ENCODE data around the gene R3HDM4.

The R3HDM4 gene

DNA sequence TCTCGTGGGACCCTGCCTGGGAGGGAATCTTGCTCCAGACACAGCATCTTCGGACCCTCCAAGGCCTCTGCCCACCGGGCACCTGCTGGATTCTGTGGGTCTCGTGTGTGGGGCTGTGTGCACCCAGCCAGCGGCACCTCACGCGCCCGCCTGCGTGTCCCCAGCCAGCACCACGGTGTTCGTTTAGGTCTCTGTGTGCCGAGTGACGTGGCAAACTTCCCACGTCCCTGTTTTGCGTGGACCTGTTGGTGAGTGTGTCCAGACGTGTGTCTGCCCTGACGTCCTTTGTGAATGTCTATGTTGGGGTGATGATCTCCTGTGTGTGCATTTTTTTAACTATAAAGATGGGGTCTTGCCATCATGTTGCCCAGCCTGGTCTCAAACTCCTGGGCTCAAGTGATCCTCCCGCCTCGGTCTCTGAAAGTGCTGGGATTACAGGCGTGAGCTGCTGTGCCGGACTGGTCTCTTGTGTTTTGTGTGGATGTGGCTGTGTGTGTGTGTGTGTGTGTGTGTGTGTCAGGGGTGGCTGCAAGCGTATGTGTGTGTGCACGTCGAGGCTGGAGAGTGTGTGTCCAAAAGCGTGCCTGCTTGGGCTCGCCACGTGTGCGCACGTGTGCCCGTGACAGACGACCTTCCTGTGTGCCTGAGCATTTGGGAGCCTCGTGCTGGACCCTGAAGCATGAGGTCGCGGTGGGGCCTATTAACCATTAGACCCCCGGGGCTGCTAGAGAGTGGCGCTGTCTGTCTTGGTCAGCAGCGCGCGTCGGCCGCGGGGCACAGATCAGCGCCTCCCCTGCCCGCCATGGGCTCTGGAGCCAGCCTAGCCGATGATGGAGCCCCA, 28.5 kb upstream of the R3HDM4 start:
- CTCF ChIA-PET = interaction anchor here (1.0 to 7.8 kb wide), 4 partner anchors 8 to 41 kb away, joined by 3 to 35 read pairs (median 6); no protein-coding TSS in a partner anchor
- peak overlapping the region in 4 of 7 experiments; percentile 38 to 67 (median 58) for H3K4me3 ChIP-seq (ENCODE audit: control insufficient read depth in 1 of 7, extremely low read depth in 1 of 7, insufficient read depth in 4 of 7, low read depth in 2 of 7, low read length in 6 of 7)
- H3K36me3 ChIP-seq (ENCODE audit: control insufficient read depth in 4 of 4, insufficient read depth in 4 of 4, low read length in 3 of 4) = peaks cover 0 to 51% (median 8%) of the 10 kb centered on the region in 4 experiments
- H3K27me3 ChIP-seq (replicated peaks in 2 of 5; ENCODE audit: control insufficient read depth in 4 of 5, insufficient read depth in 5 of 5, low read length in 4 of 5) = no peaks in the 10 kb centered on the region
- POLR2A ChIA-PET = interaction anchor here (1.5 kb wide), 1 partner anchor 17 kb away, joined by 5 read pairs; no protein-coding TSS in a partner anchor
- peak overlapping the region; percentile 37 to 58 for H3K27ac ChIP-seq (ENCODE audit: insufficient read depth in 1 of 2, low read depth in 1 of 2, low read length in 2 of 2, poor library complexity in 1 of 2, severe bottlenecking in 2 of 2)
- WGBS (ENCODE audit: insufficient coverage) = 74% methylated on average over 34 of the region's 45 CpGs
- H3K4me1 ChIP-seq (ENCODE audit: control extremely low read depth in 1 of 4, control insufficient read depth in 4 of 4, insufficient read depth in 4 of 4, low read length in 3 of 4) = peaks cover 0 to 47% (median 45%) of the 10 kb centered on the region in 4 experiments
- no peaks in the 10 kb centered on the region for H3K9me3 ChIP-seq (ENCODE audit: control extremely low read depth in 1 of 5, control insufficient read depth in 4 of 5, insufficient read depth in 2 of 5, low read depth in 1 of 5, low read length in 4 of 5)
- DNase-seq = peak in 1 of 3 donors; percentile 45

DNA sequence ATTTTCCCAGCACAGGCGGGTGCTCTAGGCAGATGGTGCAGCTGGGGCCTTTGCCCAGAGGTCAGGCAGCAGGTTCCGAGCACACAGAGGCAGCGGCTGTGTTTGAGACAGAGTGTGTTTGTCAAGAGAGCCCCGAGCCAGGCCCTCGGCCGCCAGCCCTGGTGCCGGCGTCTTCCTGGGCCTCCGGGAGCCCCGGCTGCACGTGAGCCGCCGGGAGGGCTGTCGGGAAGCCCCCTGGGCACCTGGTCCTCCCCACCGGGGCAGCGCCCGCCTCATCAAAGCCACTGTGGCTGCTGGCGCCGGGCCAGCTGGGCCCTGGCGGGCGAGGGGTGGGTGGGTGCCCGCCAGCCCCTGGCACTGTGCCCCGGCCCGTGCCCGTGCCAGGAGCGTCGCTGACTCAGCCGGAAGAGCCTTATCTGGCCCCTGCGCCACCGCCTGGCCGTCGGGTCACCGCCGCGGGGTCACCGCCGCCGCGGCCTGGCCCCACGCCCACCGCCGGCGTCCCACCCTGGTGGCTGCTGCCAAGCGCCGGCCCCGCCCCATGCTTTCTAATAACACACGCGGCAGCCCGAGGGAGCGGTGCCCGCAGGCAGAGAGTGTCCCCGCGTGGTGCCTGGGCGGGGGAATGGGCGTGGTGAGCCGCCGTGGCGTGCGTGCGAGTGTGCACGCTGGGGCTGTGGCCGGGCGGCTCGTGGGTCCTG, 27.7 kb upstream of the R3HDM4 start:
- peak overlapping the region in 4 of 7 experiments; percentile 38 to 67 (median 58) for H3K4me3 ChIP-seq (ENCODE audit: control insufficient read depth in 1 of 7, extremely low read depth in 1 of 7, insufficient read depth in 4 of 7, low read depth in 2 of 7, low read length in 6 of 7)
- peaks cover 0 to 56% (median 8%) of the 10 kb centered on the region in 4 experiments for H3K36me3 ChIP-seq (ENCODE audit: control insufficient read depth in 4 of 4, insufficient read depth in 4 of 4, low read length in 3 of 4)
- peaks cover 0 to 49% (median 45%) of the 10 kb centered on the region in 4 experiments for H3K4me1 ChIP-seq (ENCODE audit: control extremely low read depth in 1 of 4, control insufficient read depth in 4 of 4, insufficient read depth in 4 of 4, low read length in 3 of 4)
- H3K27ac ChIP-seq (ENCODE audit: insufficient read depth in 1 of 2, low read depth in 1 of 2, low read length in 2 of 2, poor library complexity in 1 of 2, severe bottlenecking in 2 of 2) = peak overlapping the region; percentile 46 to 76
- POLR2A ChIA-PET = interaction anchor here (1.5 kb wide), 1 partner anchor 16 kb away, joined by 5 read pairs; no protein-coding TSS in a partner anchor
- H3K27me3 ChIP-seq (replicated peaks in 2 of 5; ENCODE audit: control insufficient read depth in 4 of 5, insufficient read depth in 5 of 5, low read length in 4 of 5) = no peaks in the 10 kb centered on the region
- DNase-seq = peak; percentile 90 to 96 (median 94)
- CTCF ChIA-PET = interaction anchor here (1.0 to 7.8 kb wide), 4 partner anchors 17 to 43 kb away, joined by 3 to 35 read pairs (median 4); partner anchors contain the start of gene WDR18
- 4% methylated on average over 59 of the region's 64 CpGs for WGBS (ENCODE audit: insufficient coverage)
- no peaks in the 10 kb centered on the region for H3K9me3 ChIP-seq (ENCODE audit: control extremely low read depth in 1 of 5, control insufficient read depth in 4 of 5, insufficient read depth in 2 of 5, low read depth in 1 of 5, low read length in 4 of 5)

DNA sequence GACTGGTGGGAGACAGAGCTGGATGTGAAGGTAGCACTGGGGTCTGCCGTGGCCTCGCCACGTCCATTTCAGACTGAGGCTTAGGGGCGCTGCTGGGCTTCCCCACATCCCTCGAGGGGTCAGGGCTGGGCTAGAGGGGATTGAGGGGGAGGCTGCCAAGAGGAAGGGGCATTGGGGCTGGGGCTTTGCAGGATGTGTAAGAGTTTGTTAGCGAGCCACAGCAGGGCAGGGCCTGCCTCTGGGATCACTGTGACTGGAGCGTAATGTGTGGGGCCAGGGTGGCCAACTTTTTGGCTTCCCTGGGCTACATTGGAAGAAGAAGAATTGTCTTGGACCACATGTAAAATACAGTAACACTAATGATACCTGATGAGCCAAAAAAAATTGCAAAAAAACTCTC, 26.9 kb upstream of the R3HDM4 start:
- Histone ChIP-seq H3K4me3 (ENCODE audit: control insufficient read depth in 1 of 7, extremely low read depth in 1 of 7, insufficient read depth in 4 of 7, low read depth in 2 of 7, low read length in 6 of 7) (no peak overlapping the region), H3K4me1 (ENCODE audit: control extremely low read depth in 1 of 4, control insufficient read depth in 4 of 4, insufficient read depth in 4 of 4, low read length in 3 of 4) (peaks cover 0 to 49% (median 45%) of the 10 kb centered on the region in 4 experiments), H3K9me3 (ENCODE audit: control extremely low read depth in 1 of 5, control insufficient read depth in 4 of 5, insufficient read depth in 2 of 5, low read depth in 1 of 5, low read length in 4 of 5) (no peaks in the 10 kb centered on the region), H3K36me3 (ENCODE audit: control insufficient read depth in 4 of 4, insufficient read depth in 4 of 4, low read length in 3 of 4) (peaks cover 0 to 56% (median 8%) of the 10 kb centered on the region in 4 experiments), H3K27ac (ENCODE audit: insufficient read depth in 1 of 2, low read depth in 1 of 2, low read length in 2 of 2, poor library complexity in 1 of 2, severe bottlenecking in 2 of 2) (peak overlapping the region in 1 of 2 experiments; percentile 76), H3K27me3 (replicated peaks in 2 of 5; ENCODE audit: control insufficient read depth in 4 of 5, insufficient read depth in 5 of 5, low read length in 4 of 5) (no peaks in the 10 kb centered on the region)
- ChIA-PET CTCF (interaction anchor here (1.1 to 7.8 kb wide), 4 partner anchors 11 to 44 kb away, joined by 3 to 35 read pairs (median 4); partner anchors contain the start of gene WDR18), POLR2A (no interaction called here)
- no peak for DNase-seq
- WGBS (ENCODE audit: insufficient coverage) = 100% methylated on average over 7 of the region's 7 CpGs

DNA sequence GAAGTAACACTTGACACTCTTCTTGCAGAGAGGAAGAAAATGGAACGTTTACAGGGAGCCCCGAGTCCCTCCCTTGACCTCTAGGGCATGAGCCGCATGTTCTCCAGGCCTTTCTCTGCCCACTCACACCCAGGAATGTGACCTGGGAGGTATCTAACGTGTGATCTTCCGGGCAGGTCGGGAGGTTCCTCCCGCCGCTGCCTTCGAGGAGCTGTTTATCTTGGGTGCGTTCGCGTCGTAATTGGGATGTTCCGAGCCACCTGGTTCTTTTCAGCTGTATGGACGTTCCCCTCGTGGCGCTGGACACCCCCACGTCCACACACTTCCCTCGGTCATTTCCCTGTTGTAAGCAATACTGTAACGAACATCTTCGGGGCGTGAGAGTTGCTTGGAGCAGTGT, 26.4 kb upstream of the R3HDM4 start:
- ChIA-PET CTCF (interaction anchor here (1.1 to 7.8 kb wide), 3 partner anchors 9 to 16 kb away, joined by 3 to 35 read pairs (median 4); no protein-coding TSS in a partner anchor), POLR2A (interaction anchor here (0.7 kb wide), 1 partner anchor 17 kb away, joined by 3 read pairs; no protein-coding TSS in a partner anchor)
- 96% methylated on average over 20 of the region's 22 CpGs for WGBS (ENCODE audit: insufficient coverage)
- Histone ChIP-seq H3K27ac (ENCODE audit: insufficient read depth in 1 of 2, low read depth in 1 of 2, low read length in 2 of 2, poor library complexity in 1 of 2, severe bottlenecking in 2 of 2) (no peak overlapping the region), H3K9me3 (ENCODE audit: control extremely low read depth in 1 of 5, control insufficient read depth in 4 of 5, insufficient read depth in 2 of 5, low read depth in 1 of 5, low read length in 4 of 5) (no peaks in the 10 kb centered on the region), H3K27me3 (replicated peaks in 2 of 5; ENCODE audit: control insufficient read depth in 4 of 5, insufficient read depth in 5 of 5, low read length in 4 of 5) (no peaks in the 10 kb centered on the region), H3K36me3 (ENCODE audit: control insufficient read depth in 4 of 4, insufficient read depth in 4 of 4, low read length in 3 of 4) (peaks cover 0 to 56% (median 8%) of the 10 kb centered on the region in 4 experiments), H3K4me1 (ENCODE audit: control extremely low read depth in 1 of 4, control insufficient read depth in 4 of 4, insufficient read depth in 4 of 4, low read length in 3 of 4) (peaks cover 0 to 51% (median 46%) of the 10 kb centered on the region in 4 experiments), H3K4me3 (ENCODE audit: control insufficient read depth in 1 of 7, extremely low read depth in 1 of 7, insufficient read depth in 4 of 7, low read depth in 2 of 7, low read length in 6 of 7) (no peak overlapping the region)
- DNase-seq = no peak

DNA sequence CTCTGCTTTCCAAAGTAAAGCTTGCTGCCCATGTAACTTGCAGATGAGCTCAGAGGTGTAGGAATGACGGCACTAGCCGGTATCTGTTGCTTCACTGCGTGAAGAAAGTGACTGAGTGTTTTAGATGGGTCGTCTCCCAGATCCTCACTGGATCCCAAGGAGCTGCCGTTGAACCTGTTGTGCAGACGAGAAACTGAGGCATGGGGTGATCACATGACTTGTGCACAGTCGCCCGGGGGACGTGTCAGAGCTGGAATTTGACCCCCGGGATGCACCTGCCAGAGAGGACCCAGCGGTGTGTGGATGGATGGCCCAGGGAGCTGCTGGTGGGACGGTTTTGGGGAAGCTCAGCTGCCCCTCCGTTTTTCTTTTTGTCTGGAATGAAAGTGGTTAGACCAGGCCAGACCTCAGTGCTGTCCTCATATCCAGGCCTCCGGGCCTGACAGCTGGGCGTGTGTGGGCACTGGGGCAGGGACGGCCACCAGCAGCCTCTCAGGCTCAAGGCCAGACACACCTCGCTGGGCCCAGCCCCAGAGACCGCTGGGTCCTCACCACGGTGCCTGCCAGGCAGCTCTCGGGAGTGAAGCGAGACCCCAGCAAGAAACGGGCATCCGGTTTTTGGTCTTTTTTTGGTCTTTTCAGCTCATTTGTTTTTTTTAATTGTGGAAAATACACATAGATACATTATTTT, 25.4 kb upstream of the R3HDM4 start:
- WGBS (ENCODE audit: insufficient coverage) = 94% methylated on average over 21 of the region's 23 CpGs
- peaks cover 0 to 62% (median 54%) of the 10 kb centered on the region in 4 experiments for H3K4me1 ChIP-seq (ENCODE audit: control extremely low read depth in 1 of 4, control insufficient read depth in 4 of 4, insufficient read depth in 4 of 4, low read length in 3 of 4)
- no peak for DNase-seq
- H3K36me3 ChIP-seq (ENCODE audit: control insufficient read depth in 4 of 4, insufficient read depth in 4 of 4, low read length in 3 of 4) = peaks cover 0 to 52% (median 5%) of the 10 kb centered on the region in 4 experiments
- CTCF ChIA-PET = interaction anchor here (0.7 to 7.8 kb wide), 7 partner anchors 9 to 169 kb away, joined by 3 to 35 read pairs (median 4); no protein-coding TSS in a partner anchor
- H3K27ac ChIP-seq (ENCODE audit: insufficient read depth in 1 of 2, low read depth in 1 of 2, low read length in 2 of 2, poor library complexity in 1 of 2, severe bottlenecking in 2 of 2) = no peak overlapping the region
- H3K4me3 ChIP-seq (ENCODE audit: control insufficient read depth in 1 of 7, extremely low read depth in 1 of 7, insufficient read depth in 4 of 7, low read depth in 2 of 7, low read length in 6 of 7) = no peak overlapping the region
- H3K27me3 ChIP-seq (replicated peaks in 2 of 5; ENCODE audit: control insufficient read depth in 4 of 5, insufficient read depth in 5 of 5, low read length in 4 of 5) = no peaks in the 10 kb centered on the region
- no peaks in the 10 kb centered on the region for H3K9me3 ChIP-seq (ENCODE audit: control extremely low read depth in 1 of 5, control insufficient read depth in 4 of 5, insufficient read depth in 2 of 5, low read depth in 1 of 5, low read length in 4 of 5)
- POLR2A ChIA-PET = no interaction called here

DNA sequence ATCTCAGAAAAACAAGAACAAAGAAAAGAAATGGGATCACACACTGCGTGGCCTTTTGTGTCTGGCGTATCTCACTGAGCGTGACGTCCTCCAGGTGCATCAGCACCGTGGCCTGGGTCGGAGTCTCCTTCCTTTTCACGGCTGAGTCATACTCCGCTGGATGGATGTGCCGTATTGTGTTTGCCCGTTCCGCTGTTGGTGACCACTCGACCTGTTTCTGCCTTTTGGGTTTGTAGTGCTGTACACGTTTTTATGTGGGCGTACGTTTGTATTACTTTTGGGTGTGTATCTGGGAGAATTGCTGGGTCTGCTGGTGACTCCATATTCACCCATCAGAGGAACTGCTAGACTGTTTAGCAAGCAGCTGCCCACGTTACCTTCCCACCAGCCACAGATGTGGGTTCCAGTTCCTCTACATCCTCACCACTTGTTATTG, 24.3 kb upstream of the R3HDM4 start:
- CTCF ChIA-PET = interaction anchor here (0.9 to 7.8 kb wide), 2 partner anchors 14 to 168 kb away, joined by 3 to 35 read pairs; no protein-coding TSS in a partner anchor
- DNase-seq = no peak
- no peak overlapping the region for H3K27ac ChIP-seq (ENCODE audit: insufficient read depth in 1 of 2, low read depth in 1 of 2, low read length in 2 of 2, poor library complexity in 1 of 2, severe bottlenecking in 2 of 2)
- H3K36me3 ChIP-seq (ENCODE audit: control insufficient read depth in 4 of 4, insufficient read depth in 4 of 4, low read length in 3 of 4) = peaks cover 0 to 47% (median 5%) of the 10 kb centered on the region in 4 experiments
- 95% methylated on average over 10 of the region's 16 CpGs for WGBS (ENCODE audit: insufficient coverage)
- no peak overlapping the region for H3K4me3 ChIP-seq (ENCODE audit: control insufficient read depth in 1 of 7, extremely low read depth in 1 of 7, insufficient read depth in 4 of 7, low read depth in 2 of 7, low read length in 6 of 7)
- H3K4me1 ChIP-seq (ENCODE audit: control extremely low read depth in 1 of 4, control insufficient read depth in 4 of 4, insufficient read depth in 4 of 4, low read length in 3 of 4) = peaks cover 0 to 66% (median 62%) of the 10 kb centered on the region in 4 experiments
- POLR2A ChIA-PET = no interaction called here
- H3K27me3 ChIP-seq (replicated peaks in 2 of 5; ENCODE audit: control insufficient read depth in 4 of 5, insufficient read depth in 5 of 5, low read length in 4 of 5) = no peaks in the 10 kb centered on the region
- no peaks in the 10 kb centered on the region for H3K9me3 ChIP-seq (ENCODE audit: control extremely low read depth in 1 of 5, control insufficient read depth in 4 of 5, insufficient read depth in 2 of 5, low read depth in 1 of 5, low read length in 4 of 5)
